NCI-H2081 treated with DMSO at 0.1 percent for 48 hours (cell line): Measurements from ENCODE around the gene ZNF407.
A peak's percentile ranks its signal among the peaks of the same experiment; 100 is the strongest.
"Not testable (repeated sequence)": the region's sequence is repeated elsewhere in the genome, so short reads cannot be mapped to it uniquely, and the experiment has no call there.

ENCODE experiments used
- DNase-seq: peaks from one replicate; lab custom pipeline; 2025; lab: John Stamatoyannopoulos, UW

Gene ZNF407

DNA sequence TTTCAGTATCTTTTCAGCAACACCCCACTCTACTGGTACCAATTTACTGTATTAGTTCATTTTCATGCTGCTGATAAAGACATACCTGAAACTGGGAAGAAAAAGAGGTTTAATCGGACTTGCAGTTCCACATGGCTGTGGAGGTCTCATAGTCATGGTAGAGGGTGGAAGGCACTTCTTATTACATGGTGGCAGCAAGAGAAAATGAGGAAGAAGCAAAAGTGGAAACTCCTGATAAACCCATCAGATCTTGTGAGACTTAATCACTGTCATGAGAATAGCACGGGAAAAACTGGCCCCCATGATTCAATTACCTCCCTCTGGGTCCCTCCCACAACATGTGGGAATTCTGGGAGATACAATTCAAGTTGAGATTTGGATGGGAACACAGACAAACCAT, 374.1 kb downstream of the ZNF407 start:
- not testable (repeated sequence) for DNase-seq

DNA sequence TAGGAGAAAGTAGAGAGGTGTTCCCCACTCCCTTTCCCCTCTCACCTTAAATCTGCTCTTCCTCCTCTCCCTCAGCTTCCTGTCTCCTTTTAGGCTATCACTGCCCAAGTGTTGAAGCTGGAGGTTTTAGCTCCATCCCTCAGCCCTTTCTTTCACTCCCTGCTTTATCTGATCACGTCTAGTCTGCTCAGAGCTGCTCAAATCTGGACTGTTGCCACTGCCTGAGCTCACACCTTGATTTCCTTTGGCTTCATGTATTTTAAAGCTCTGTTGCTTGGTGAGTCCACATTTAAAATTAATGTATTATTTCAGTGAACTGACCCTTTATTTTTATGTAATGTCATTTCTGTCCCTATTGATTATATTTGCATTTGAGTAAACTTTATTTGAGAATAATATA, 374.7 kb downstream of the ZNF407 start:
- no peak for DNase-seq

DNA sequence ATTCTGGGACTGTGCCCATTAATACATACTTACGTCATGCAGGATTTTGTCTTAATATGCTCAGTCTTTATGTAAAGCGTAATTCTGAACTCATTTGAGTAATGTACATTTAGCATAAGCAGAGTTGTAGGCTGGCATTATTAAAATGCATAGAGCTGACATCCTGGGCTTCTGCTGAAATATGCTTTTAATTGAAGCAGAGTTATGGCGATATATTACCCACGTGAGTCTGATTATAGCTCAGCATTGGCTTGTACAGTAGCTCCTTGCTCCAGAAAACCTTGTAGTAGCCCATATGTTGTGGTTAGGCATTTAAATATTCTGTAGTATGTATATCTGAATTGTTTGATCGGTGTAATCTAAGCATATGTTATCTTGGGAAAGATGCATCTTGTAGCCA, 377.3 kb downstream of the ZNF407 start:
- DNase-seq: no peak

DNA sequence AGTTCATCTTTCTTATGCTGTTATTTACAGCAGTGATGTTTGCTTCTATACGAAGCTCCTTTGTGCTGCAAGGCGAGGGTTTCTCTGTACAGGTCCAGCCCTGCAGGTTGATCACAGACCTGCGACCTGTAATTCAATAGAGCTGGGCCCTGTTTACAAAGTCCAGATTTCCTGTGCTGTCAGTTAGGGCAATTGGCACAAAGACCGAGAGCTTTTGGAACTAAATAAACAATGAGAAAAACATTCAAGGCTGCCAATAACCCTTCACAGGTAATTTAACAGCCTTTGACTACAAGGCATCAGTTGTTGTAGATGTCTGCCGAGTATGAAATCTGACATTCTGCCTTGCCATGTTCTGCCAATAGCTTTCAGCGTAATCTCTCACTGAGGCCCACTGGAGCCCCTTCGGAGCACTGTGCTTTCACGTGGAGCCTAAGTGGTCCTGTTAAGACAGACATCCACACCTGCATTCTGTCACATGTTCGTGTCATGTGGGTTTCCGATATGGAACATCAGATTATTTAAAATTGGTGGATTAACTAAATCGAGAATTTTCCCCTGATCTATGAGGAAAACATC, 378.8 kb downstream of the ZNF407 start:
- DNase-seq: peak; percentile 77

DNA sequence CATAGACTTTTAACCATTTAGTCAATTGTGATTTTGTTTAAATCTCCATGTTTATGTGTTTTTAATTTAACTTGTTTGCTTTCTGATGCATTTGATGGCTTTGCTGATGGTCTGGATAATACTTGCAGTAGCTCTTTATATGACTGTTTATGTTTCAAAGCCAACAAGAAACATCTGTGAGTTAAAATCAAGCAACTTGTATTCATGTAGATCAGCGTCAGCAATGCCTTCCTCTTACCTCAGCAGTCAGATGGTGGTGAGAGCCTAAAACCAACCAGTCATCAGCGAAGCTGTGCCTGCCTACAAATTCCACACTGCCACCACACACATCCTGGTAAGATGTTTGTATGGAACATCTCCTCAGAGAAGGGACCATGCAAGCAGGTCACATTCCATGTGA, 379.4 kb downstream of the ZNF407 start:
- DNase-seq: no peak

DNA sequence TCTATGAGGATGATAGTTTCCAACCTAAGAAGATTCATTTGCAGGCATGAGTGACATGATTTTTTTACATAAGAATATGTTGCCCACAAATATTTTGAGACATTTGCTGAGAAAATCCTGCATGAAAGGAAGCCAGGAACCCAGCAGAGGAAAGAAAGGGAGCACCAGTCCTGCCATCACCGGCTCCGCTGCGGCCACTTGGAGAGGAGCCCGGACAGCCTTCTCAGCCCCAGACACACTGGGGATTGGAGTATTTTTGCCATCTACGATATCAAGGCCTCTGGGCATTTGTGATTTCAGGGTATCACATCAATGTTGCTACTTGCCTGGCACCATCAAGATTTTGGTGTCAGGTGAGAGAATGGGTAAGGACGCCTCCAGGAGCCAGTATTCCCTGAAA, 383.0 kb downstream of the ZNF407 start:
- DNase-seq: no peak

DNA sequence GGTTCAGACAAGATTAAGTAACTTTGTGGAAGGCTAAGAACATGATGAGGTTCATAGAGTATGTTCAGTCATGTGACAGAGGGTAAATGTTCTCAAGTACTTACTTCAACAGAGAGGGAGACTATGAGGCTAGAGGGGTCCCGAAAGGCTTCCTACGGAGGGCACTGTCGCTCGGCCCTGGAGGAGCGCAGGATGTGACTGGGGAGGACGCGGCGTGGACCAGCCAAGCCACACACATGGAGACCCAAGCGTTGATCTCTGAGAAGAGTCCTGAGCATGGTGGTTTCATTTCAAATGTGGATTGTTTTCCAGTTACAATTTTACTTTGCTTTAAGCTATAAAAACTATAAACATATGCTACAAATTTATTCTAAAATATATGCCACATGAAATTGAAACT, 383.8 kb downstream of the ZNF407 start:
- DNase-seq: no peak

DNA sequence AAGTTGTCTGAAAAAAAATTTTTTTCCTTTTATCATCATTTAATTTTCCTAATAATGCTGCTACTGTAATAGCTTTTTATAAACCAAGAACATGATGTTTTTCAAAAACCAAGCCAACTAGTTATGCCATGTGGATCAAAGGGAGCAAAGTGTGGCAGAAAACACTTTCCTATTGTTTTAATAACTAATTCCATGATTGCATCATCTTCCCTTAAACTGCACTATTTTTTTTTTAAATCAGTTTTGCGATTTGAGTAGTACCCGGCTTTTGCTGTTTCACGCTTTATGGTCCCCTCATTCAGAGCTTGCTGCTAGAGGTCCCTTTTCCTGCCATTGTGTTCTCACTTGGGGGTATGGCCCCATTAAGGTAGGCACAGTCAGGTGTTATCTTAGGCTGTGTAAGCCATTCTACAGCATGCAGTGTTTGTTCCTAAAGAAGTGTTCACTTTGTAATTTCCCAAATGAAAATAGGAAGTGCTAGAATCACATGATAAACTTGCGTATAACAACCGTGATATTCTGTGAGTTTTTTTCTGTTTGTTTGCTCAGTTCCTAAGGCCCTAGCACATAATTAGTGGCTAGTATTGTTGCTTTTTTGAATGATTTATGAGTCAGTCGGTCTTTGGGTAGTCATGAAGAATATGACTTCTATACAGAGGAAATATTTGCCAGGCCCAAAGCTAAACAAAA, 385.4 kb downstream of the ZNF407 start:
- peak; percentile 99 for DNase-seq

DNA sequence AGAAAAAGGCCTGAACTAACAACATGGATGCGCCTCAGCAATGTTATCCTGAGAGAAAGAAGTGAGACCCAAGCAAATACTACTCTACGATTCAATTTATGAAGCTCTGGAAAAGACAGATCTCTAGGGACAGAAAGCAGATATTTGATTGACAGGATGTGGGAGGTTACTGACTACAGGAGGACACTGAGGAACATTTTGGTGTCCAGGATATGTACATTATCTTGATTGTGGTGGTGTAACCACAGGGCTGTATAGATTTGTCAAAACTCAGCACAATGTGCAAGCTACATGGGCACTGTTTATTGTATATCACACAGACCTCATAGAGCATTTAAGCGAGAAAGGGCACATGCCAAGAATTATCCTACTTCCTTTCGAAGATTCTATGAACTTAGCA, 391.5 kb downstream of the ZNF407 start:
- DNase-seq: no peak

DNA sequence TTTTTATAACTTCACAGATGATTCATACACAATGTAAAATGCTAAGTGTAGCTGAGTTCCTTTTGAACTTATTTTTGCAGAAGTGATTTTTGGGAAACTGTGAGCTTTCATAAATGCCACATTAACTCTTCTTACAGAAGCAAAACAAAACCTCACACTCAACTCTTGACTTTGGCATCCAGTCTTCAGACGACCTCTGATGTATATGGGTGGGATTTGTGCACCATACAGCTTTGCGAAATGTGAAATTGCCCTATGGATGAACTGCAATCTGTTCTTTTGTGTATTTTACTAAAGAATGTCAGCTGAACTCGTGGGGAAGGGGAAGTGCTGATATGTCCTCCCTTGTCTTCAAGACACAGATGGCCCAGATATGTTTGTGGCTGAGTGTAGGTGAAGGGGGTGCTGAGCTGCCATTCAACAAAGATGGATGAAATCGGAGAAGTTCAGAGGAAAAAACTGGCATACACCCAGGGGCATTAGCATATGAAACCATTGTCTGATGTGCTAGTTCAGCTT, 393.0 kb downstream of the ZNF407 start:
- peak; percentile 29 for DNase-seq

DNA sequence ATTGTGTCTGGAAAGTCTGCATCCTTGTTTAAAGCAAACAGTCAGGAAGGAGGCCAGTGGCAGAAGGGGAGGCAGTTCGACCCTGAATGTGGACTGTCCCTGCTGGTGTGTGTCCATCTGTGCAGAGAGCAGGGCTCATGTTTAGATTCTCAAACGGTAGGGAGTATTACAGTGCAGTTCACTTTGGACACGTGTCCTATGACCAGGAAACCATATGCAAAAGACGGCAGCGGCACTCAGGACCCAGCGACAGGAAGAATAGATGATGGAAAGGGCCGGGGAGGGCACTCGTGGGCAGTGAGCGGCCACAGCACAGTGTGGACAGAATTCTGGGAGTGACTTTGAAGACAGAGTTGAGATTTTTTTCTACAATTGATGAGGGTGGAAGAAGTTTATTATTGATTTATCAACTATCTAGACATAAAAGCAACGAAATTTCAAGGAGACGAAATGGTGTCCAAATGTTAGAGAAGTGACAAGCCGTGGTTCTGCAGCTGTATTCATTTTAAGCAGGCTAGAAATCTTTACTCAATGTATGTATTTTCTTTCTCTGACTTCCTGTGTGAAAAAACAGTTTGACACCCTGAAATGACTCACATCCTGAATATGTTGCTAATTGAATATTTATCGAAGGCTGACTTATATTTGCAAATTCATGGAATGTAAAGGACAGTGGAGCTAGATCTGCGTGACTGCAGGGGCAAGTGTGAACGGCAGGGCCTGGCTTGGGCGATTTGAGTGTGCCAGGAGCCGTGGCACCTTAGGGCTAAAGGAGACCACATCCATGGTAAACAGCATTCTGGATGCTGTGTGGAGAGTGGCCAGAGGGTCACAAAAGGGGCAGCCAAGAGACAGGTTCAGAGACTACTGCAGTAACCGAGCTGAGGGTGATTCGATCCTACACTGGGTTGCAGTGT, 397.1 kb downstream of the ZNF407 start:
- DNase-seq: no peak

DNA sequence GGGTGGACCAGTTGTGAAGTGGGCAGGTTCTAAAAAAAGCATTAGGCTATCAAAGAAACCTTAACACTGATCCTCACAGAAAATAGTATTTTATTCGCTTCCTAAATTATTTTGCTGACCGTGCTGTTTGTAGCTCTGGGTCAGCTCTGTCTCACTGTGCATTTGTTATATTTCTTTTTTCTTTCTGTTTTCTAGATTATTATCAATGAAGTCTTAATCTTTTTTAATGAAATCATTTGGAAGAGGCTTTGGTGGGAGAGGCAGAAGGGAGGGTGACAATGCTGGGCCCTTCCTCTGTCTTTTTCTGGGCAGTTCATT, 397.7 kb downstream of the ZNF407 start:
- no peak for DNase-seq

DNA sequence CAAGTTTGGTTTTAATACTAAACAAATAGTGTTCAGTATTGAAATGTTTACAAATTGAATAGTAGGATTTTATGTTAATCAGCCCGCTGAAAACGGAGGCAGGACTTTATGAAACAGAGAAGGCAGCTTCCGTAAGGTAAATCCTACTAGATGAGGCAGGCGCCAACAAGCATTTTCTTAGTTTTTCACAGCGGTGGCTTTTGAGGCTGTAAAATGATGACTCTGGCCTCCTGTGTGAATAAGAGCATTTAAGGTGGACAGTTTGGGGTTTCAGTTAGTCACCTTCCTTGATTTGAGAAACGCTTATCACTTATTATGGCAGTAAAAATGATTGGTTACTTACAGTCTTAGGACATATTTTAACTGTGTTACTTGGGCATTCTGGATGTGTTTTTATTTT, 398.4 kb downstream of the ZNF407 start:
- peak; percentile 23 for DNase-seq

DNA sequence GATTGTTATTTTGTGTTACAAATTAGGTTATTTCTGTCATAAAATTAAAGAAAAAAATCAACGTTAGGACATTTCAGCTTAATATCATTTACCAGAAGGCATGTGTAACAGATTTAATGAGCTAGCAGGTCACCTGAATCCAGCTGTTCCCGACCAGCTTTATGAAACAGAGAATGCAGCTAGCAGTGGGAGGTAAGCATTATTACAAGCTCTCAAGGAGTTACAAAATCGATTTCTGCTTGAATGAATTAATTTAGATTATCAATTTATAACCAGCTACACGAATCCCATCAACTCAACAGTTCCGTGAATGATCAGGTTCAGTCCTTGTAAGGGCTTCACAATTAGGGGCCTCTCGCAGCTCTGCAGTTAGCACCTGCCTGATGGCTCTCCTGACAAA, 399.3 kb downstream of the ZNF407 start:
- DNase-seq: peak; percentile 45

DNA sequence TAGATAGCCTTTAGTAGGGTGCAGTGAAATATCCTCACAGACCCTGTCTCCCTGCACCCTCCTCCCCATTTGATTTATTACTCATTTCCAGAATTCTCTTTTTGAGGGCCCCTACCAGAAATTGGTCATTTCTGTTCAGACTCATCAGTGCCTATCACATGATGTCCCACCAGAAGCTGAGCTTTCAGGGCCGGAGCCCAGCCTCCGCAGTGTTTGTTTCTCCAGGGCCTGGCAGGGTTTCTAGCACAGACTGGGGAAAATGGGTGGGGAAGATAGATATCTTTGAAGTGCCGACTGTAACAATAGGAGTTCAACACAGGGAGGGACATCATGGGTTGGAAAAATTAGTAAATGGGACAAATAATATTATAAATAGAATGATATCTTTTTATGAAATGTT, 403.2 kb downstream of the ZNF407 start:
- no peak for DNase-seq

DNA sequence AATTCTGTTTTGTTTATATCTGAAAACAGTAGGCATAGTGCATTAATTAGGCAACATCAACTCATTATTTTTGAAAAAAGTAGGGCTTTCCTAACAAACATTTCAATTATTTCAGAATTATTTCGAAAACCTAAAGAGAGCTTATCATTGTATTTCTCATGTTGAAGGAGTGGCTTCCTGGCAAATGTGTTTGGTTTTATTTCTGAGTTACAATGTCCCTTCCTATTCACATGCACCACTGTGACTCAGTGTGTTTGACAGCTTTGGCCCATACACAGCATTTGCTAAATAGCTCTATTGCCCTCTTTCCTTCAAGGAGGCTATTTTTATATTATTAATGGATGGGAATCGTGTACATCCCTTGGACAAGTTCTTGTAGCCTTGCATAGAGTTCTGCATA, 405.4 kb downstream of the ZNF407 start:
- no peak for DNase-seq

DNA sequence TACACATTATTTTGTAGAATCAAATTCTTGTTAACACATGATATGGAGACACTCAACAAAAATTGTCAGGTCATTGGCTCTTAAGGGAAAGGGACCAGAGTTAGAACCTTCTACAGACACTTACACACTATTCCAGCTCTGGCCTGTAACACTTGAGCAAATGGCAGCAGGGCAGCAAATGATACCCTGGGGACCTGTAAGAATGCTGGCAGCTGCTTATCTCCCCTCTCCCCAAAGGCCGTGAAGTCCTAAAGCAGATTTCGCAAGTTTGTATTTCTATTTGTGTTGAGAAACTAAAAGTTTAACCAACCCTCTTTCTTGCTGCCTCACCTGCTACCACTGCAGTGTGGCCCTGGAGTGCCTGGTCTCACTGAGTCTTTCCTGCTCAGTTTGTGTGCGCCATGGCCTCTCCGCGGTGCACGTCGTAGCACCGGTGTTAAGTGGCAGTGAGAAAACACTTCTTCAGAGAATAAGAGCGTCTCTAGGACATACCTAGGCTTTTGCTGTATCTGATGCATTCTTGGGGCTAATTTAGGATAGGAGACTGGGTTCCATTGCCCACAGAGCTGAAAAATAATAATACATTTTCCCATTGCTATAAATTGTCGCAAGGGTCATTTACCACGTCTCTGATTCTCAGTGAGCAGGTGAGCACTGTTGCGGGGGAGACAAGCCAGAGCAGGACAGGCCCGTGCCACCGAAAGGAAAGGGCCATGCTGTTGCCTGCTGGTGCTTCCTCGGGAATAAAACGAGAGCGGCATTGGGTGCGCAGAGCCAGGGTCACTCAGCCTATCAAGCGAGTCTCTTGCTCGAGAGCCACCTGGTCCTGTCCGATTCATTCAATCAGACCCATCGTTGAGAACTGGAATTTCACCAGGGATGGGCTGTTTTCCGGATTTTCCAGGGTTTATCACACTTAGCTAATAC, 406.4 kb downstream of the ZNF407 start:
- DNase-seq: no peak

DNA sequence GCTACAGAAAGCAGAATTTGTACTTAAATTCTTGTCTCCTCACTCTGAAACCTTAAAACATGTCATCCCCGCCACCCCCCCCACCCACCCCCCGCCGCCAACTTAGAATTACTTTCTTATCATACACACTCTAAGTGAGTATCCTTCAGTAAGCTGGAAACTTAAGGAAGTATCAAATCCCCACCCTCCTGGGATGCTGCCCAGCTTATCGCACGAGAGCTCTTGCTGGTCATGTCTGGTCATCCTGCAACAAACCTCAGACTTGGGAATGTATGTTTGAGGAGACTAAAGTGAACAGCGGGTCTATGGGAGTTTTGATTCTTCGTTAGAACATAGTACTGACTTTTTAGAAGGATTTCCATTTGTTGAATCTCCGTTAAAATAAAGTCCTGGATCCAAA, 408.0 kb downstream of the ZNF407 start:
- no peak for DNase-seq

DNA sequence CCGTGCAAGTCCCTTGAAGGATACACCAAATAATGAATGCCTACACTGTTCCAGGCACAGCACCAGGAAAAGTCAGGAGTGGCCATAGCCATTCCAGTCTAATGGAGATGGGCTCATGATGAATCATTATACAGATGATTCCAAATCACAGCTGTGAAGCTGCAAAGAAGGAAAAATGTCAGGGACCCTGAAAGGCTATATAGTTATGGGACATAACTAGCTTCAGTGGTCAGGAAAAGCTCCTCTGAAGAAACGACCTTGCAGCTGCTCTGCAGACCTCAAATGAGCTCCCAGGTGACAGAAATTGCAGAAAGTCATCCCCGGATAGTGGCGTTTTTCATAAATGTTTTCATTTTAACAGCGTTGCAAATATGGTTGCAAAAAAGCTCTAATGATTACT, 410.5 kb downstream of the ZNF407 start:
- DNase-seq: no peak

DNA sequence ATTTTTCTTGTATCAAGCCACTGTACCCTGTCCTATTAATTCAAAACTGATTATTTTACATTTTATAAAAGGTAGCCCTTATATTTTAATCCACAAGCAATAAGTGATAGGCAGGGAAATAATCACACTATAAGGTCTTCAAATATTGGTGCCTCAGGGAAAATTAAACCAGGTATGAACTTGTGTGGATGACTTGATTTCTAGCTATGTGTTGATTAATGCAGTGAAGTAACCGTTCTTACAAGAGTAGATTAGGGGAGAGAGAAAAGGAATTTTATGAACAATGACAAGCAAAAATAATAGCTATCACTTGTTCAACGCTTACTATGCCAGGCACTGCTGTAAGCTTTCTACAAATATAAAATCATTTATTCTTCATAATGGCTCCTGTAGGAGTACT, 411.6 kb downstream of the ZNF407 start:
- DNase-seq: no peak

DNA sequence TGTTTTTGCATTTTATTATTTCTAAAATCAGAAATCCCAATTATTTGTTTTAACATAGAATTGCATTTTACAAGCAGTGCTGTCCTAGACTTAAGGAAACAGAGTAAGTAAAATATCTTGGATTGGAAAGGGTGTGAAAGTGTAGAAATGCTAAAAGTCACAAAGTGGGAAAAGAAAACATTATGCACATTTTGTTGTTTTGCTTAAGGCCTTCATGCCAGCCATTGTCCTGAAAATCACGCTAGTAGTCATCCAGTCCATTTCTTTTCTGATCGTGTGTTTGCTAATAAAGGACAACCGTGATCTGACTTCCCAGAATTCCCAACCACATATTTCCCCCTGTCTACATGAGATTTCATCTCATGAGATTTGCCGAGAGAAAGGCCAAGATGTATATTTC, 412.2 kb downstream of the ZNF407 start:
- no peak for DNase-seq

DNA sequence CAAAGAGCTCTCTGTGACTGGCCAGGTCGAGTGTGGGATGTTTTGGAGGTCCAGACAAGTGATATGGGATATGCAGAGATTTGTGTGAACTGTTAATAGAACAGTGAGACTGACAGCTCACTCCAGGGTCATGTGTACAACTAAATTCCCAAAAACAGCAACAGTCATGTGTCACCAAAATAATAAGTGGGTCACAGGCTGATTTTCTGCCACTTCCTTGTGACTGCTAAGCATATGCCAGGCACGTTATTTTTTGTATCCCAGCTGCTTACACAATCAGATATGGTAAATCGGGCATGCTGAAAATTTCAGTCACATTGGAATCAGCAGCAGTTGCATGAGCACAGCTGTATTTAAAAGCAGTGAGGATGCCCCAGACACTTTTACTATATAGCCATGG, 412.6 kb downstream of the ZNF407 start:
- DNase-seq: no peak
